Mucosa of descending colon (tissue), 3 donors: ENCODE data around the gene TSPAN18. TPM values are rescaled to one million over a fixed set of nuclear protein-coding genes. Genes with fewer than 3 reads are reported as not detected.

Experiments
- ATAC-seq: fragments of 200-7000 bp; cut with Tn5 transposase; one replicate; pipeline ENCODE4 v1.9.1; 2020; ENCODE audit warnings: mild to moderate bottlenecking, moderate library complexity
- DNase-seq, 3 donors: peaks; one replicate each; pipeline ENCODE4 v3.0.0-alpha.2; 2020
- H3K36me3 ChIP-seq: fragments of 200-600 bp; one replicate; pipeline ENCODE4 v1.8.0; 2021; ENCODE audit warnings: low read depth, mild to moderate bottlenecking
- H3K4me1 ChIP-seq: fragments of 200-600 bp; one replicate; pipeline ENCODE4 v1.8.0; 2021; ENCODE audit warnings: low read depth, mild to moderate bottlenecking
- H3K4me3 ChIP-seq: fragments of 200-600 bp; one replicate; pipeline ENCODE4 v1.8.0; 2021; ENCODE audit warnings: mild to moderate bottlenecking
- H3K9me3 ChIP-seq: fragments of 200-600 bp; one replicate; pipeline ENCODE4 v1.8.0; 2021; ENCODE audit warnings: mild to moderate bottlenecking
- intact Hi-C, 2 donors: fragments of 100-400 bp; cut with DNase I in 1 of 2; cut with micrococcal nuclease in 1 of 2; formaldehyde crosslinking; loops; one replicate each; pipeline versions ENCODE4 v1.11.0 to v1.11.1; 2022; cut with DNase I, micrococcal nuclease
- total RNA-seq, 3 donors: library from RNA; stranded (reverse); fragmentation: NEBNext Ultra II Directional in 2 of 3; extraction: Animal tissue kit (Norgen Biotek cat#: 25700) in 2 of 3; gene quantifications; one replicate each; pipeline versions ENCODE4 v1.2.1 to v1.2.4, GENCODE V29; 2021 to 2023
- TF ChIP-seq, protein P1 (sequence below): fragments of 200-600 bp; IDR thresholded peaks from one replicate; pipeline ENCODE4 v1.8.0; 2022; ENCODE audit warnings: antibody characterized with exemption, mild to moderate bottlenecking
- donor health status: DM: no; HTN: no; CAD: no; lungs with moderate emphysema.
- donor health status: DM: no; HTN: no; CAD: no.
- donor health status: DM: no; HTN: yes; CAD: no.

TSPAN18 gene
- total RNA-seq, 3 donors from 2014 or later, result 3.6 to 63.2 (median 8.5) TPM

GRCh38 chr11:44846852-44847251 is 120.1 kb downstream of the TSPAN18 start:
- TF ChIP-seq, protein P1, sequence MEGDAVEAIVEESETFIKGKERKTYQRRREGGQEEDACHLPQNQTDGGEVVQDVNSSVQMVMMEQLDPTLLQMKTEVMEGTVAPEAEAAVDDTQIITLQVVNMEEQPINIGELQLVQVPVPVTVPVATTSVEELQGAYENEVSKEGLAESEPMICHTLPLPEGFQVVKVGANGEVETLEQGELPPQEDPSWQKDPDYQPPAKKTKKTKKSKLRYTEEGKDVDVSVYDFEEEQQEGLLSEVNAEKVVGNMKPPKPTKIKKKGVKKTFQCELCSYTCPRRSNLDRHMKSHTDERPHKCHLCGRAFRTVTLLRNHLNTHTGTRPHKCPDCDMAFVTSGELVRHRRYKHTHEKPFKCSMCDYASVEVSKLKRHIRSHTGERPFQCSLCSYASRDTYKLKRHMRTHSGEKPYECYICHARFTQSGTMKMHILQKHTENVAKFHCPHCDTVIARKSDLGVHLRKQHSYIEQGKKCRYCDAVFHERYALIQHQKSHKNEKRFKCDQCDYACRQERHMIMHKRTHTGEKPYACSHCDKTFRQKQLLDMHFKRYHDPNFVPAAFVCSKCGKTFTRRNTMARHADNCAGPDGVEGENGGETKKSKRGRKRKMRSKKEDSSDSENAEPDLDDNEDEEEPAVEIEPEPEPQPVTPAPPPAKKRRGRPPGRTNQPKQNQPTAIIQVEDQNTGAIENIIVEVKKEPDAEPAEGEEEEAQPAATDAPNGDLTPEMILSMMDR, result no peak

DNA sequence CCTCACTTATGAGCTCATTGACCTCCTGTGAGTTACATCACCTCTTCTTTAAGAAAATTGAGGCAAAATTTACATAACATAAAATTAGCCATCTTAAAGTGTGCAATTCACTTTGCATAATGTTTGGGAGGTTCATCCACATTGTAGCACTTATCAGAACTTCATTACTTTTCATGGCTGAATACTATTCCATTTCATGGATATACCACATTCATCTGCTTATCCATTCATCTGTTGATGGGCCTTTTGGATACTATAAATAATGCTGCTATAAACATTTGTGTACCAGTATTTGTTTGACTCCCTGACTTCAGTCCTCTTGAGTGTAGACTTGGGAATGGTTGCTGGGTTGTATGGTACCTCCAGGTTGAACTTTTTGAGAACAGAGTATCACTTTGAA is 120.6 kb downstream of the TSPAN18 start:
- peaks cover 4% of the 10 kb centered on the region for H3K9me3 ChIP-seq
- H3K4me3 ChIP-seq, result no peak overlapping the region
- DNase-seq, result no peak
- TF ChIP-seq, protein P1, result no peak
- intact Hi-C loops, result no loop called here
- no peak for ATAC-seq
- no peaks in the 10 kb centered on the region for H3K36me3 ChIP-seq
- no peaks in the 10 kb centered on the region for H3K4me1 ChIP-seq

More at GRCh38 chr11:44846852-44847251, 120.1 kb downstream of the TSPAN18 start:
- DNase-seq, result no peak
- Histone ChIP-seq H3K4me1 (no peaks in the 10 kb centered on the region), H3K4me3 (no peak overlapping the region), H3K9me3 (peaks cover 4% of the 10 kb centered on the region), H3K36me3 (no peaks in the 10 kb centered on the region)
- ATAC-seq, result no peak
- intact Hi-C loops, result no loop called here

DNA sequence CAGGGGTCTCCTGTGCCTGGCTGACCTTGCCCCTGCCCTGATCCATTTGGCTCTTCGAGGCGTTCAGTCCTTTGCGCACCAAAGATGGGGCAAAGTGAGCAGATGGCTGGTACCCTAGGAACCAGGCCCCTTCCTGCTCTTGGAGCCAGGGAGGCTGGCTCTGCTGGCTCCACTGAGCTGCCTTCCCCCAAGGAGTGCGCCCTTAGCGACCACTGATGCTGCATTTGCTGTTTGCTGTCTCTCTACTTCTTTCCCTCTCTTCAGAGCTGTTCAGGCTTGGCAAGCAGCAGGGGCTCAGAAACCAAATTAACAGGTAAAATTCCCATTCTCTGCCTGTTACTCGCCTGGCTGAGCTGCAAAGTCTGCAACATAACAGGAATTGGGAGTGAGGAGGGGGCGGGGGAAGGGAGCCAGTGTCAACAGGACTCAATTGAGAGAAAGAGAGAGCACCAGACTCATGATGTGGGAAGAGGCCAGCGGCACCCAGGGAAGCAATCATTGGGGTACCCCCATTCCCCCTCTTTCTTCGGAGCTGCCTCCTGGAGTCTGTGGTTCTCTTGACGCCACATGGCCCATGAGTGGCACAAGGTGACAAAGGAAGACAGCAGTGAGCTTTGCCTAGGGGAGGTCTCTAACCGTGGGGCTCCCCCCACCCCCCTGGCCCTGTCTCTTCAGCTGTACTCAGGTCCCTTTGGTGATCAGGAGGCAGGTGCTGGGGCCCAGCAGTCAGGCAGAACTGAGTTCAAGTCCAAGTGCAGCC is 121.6 kb downstream of the TSPAN18 start:
- intact Hi-C loops, result no loop called here
- TF ChIP-seq, protein P1, result no peak
- H3K9me3 ChIP-seq, result peaks cover 4% of the 10 kb centered on the region
- ATAC-seq (no peak), DNase-seq (no peak)
- H3K4me1 ChIP-seq, result no peaks in the 10 kb centered on the region
- H3K36me3 ChIP-seq, result no peaks in the 10 kb centered on the region
- H3K4me3 ChIP-seq, result no peak overlapping the region

GRCh38 chr11:44848963-44849350 is 122.2 kb downstream of the TSPAN18 start:
- TF ChIP-seq, protein P1, result no peak
- Histone ChIP-seq H3K36me3 (no peaks in the 10 kb centered on the region), H3K4me3 (no peak overlapping the region), H3K9me3 (peaks cover 4% of the 10 kb centered on the region), H3K4me1 (no peaks in the 10 kb centered on the region)
- ATAC-seq (no peak), DNase-seq (no peak)
- intact Hi-C loops, result no loop called here

- TF ChIP-seq, protein P1, result no peak
- ATAC-seq (no peak), DNase-seq (no peak)
- intact Hi-C loops, result no loop called here
- Histone ChIP-seq H3K9me3 (peaks cover 4% of the 10 kb centered on the region), H3K4me3 (no peak overlapping the region), H3K36me3 (no peaks in the 10 kb centered on the region), H3K4me1 (no peaks in the 10 kb centered on the region)
Observed at GRCh38 chr11:44849424-44849823, 122.7 kb downstream of the TSPAN18 start.
